Bone marrow (tissue), 2 donors: ENCODE results near the gene ATXN1L.
"Not testable (repeated sequence)": the region's sequence is repeated elsewhere in the genome, so short reads cannot be mapped to it uniquely, and the experiment has no call there.

Experiments used
- DNase-seq, 2 donors: peaks; one replicate each; lab custom pipeline; 2025; lab: John Stamatoyannopoulos, UW

ATXN1L gene

DNA sequence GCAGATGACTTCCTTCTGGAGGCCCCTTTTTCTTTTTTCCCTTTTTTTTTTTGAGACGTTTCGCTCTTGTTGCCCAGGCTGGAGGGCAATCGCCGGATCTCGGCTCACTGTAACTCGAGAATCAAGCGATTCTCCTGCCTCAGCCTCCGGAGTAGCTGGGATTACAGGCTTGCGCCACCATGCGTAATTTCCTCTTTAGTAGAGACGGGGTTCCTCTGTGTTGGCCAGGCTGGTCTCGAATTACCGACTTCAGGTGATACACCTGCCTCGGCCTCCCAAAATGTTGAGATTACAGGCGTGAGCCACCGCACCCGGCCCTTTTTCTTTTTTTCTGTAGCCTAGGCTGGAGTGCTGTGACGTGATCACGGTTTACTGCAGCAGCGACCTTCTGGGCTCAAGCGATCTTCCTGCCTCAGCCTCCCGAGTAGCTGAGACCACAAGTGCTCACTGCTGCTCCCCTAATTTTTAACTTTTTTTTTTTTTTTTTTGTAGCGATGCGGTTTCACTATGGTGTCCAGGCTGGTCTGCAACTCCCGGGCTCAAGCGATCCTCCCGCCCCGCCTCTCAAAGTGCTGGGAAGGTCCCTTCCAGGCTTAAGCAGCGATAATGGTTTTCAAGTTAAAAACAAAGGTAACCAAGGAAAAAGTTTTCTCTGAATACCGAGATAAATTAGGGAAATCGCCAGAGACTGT lies 48.6 kb downstream of the ATXN1L start:
- DNase-seq: peak in 1 of 2 donors; percentile 34

DNA sequence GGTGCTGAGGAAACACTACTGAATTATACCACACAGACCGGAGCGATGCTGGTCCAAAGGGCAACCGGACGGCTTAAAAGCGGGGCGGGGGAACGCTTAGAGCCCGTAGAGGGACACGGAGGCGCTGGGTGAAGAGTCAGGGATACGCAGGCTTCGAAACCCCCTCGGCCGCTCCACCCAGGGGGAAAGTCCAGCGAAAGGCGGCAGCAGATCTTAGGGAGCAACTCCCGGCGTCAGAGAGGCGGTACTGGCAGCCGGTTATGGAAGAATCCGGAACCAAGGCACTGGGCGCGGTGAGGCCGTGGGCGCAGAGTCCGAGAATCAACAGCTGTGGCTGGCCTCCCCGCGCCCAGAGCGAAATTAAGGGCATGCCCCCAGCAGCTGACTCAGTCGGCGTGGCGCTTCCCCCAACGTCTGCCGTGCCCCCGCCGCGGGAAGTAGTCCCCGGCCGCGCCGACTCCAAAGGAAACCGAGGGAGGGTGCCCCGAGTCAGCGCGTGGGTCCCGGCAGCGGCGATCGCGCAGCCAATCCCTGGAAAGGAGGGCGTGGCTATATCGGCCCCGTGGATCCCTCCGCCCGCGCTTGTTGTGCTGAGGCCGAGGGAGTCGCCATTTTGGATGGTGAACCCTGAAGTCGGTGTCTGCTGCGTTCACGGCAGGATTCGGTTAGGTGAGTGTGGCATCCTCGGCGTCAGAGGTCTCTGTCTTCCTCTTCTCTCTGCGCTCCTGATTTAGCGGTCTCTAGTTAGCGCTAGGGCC lies 49.3 kb downstream of the ATXN1L start, which contains the start of gene IST1:
Gene IST1, plus strand, starts transcription at position 611 of the 758 bp plus-strand sequence. CDS start 20,110 bp downstream, outside the sequence.
- peak; percentile 84 to 91 for DNase-seq

DNA sequence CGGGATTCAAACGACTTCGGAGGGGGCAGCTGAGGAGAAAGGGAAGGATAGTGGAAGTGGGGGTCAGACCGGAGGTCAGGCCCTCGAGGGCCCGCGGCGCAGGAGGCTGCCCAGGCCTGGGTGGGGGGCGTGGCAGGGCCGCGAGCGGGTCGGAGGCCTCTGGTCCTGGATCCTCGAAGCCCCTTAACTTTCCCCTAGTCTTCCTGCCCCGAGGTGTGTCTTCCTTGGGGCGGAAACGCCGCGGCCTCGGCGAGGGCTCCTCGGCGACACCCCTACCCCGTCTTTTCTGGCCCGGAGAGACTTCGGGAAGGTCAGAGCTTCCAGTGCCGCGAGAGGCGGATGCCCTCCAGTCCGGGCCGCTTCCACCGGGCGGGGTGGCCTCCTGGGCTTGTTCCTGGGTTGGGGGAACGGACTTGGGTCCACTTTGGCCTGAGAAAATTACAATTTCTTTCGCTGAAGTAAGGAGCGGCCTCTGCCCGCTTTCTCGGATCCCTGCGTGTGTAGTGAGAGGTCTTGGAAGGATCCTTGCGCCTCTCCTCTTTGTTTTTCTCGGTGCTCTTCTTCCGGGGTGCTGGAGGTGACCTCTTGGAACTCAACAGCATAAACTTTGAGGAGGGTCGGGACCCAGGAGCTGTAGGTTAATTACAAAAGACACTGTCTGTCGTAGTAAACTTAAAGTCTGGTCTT lies 50.0 kb downstream of the ATXN1L start:
- no peak for DNase-seq

DNA sequence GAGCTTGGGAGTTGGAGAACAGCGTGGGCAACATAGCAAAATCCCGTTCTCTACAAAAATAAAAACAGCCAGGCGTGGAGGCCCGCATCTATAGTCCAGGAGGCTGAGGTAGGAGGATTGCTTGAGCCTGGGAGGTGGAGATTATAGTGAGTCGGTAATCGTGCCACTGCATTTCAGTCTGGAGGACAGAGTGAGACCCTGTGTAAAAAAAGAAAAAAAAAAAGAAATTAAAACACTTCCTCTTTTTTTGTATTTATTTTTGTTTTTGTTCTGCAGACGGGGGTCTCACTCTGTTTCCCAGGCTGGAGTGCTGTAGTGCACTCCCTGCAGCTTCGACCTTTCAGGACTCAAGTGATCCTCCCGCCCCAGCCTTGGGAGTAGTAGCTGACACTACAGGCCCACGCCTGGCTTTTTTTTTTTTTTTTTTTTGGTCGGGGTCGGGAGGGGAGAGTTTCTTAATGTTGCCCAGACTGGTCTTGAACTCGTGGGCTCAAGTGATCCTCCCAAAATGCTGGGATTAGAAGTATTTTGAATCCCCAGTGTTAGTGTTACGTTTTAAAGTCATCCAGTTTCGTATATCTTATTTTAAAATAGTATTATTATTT lies 51.1 kb downstream of the ATXN1L start:
- no peak for DNase-seq

DNA sequence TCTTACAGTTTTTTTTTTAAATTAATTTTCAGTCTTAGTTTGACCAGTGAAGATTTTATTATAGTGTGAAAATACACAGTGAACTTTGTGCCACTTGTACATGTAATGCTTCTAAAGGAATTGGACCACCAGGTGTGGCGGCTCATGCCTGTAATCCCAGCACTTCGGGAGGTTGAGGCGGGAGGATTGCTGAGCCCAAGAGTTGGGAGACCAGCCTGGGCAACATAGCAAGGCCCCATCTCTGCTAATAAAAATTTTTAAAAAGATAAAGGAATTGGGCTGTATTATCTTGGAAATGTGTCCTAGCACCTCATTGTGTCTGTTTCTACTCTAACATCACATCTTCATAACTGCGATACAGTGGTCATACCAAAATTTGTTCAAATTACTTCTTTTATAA lies 53.4 kb downstream of the ATXN1L start:
- no peak for DNase-seq

DNA sequence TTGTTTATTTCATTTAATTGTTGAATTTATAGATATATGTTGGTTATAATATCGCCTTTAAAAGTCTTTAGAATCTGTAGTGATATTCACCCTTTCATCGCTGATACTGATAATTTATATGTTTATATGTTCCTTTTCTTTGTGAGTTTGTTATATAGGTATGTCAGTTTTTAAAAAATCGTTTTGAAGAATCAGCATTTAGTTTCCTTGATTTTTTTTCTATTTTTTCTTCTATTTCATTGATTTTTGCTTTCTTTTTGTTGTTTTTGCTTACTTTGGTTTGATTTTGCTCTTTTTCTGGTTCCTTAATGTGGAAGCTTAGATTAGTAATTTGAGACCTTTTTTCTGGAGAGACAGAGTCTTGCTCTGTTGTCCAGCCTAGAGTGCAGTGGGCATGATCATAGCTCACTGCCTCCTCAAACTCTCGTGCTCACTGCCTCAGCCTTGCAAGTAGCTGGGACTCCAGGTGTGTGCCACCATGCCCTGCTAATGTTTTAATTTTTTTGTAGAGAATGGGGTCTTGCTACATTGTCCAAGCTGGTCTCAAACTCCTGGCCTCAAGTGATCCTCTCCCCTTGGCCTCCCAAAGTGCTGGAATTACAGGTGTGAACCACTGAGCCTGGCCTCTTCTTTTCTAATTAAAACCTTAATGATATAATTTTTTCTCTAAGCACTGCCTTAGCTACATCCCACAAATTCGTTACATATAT lies 57.0 kb downstream of the ATXN1L start:
- DNase-seq: no peak

DNA sequence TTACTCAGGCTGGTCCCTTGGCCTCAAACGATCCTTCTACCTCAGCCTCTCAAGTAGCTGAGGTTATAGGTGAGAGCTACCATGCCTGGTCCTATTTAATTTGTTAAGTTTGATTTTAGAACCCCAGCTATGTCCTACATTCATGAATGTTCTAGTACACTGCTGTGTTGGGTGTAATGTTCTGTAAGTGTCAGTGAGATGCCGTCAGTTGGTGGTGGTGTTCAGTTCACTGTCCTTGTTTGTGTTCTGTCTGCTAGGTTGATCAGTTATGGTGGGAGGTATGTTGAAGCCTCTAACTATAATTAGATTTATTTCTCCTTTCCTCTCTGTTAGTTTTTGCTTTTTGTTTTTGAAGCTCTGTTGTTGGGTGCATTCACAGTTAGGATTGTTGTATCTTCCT lies 57.8 kb downstream of the ATXN1L start:
- DNase-seq: no peak

DNA sequence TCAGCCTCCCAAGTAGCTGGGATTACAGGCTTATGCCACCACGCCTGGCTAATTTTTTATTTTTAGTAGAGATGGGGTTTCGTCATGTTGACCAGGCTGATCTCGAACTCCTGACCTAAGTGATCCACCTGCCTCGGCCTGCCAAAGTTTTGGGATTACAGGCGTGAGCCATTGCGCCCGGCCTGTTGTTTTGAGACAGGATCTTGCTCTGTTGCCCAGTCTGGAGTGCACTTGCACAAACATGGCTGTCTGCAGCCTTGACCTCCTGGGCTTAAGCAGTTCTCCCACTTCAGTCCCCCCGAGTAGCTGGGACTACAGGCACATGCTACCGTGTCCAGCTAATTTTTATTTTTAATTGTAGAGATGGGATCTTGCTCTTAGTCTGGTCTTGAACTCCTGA lies 58.5 kb downstream of the ATXN1L start:
- no peak for DNase-seq

DNA sequence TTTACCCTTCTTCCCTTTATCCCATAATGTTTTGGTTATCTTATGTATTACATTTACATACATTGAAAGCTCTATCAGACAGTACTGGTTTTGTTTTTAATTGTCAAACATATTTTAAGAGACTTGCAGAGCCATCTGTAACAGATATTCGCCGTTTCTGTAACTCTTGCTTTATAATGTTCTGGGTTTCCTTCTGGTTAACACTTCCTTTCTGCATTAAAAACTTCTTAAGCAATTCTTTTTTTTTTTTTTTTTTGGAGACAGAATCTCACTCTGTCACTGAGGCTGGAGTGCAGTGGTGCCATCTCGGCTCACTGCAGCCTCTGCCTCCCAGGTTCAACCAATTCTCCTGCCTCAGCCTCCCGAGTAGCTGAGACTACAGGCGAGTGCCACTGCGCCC lies 60.0 kb downstream of the ATXN1L start:
- DNase-seq: not testable (repeated sequence)
